ENCODE measurements around the gene PTPN23.

PTPN23 gene

DNA sequence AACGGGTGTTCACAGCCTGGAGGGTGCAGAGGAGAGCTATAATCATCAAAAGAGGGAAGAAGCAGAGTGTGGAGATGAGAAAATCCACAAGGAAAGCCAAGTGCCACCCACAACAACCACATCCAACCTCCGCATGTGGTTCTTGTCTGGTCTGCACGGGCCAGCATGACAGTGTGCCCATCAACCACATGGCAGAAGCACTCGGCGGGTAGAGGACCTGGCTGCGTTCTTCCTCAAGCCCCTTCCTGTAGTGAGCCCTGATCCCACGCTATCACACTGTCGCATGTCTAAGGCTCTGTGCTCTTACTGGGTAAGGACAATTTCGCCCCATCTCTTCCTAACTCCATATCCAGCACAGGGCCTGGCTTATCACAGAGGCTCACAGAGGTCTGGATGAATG is 41.9 kb downstream of the PTPN23 start:
- TF ChIP-seq, protein P1, sequence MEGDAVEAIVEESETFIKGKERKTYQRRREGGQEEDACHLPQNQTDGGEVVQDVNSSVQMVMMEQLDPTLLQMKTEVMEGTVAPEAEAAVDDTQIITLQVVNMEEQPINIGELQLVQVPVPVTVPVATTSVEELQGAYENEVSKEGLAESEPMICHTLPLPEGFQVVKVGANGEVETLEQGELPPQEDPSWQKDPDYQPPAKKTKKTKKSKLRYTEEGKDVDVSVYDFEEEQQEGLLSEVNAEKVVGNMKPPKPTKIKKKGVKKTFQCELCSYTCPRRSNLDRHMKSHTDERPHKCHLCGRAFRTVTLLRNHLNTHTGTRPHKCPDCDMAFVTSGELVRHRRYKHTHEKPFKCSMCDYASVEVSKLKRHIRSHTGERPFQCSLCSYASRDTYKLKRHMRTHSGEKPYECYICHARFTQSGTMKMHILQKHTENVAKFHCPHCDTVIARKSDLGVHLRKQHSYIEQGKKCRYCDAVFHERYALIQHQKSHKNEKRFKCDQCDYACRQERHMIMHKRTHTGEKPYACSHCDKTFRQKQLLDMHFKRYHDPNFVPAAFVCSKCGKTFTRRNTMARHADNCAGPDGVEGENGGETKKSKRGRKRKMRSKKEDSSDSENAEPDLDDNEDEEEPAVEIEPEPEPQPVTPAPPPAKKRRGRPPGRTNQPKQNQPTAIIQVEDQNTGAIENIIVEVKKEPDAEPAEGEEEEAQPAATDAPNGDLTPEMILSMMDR (conservative IDR thresholded peaks at IDR 0.05; ENCODE audit: control insufficient read depth, insufficient read depth, low read depth, low read length) = no peak
- DNase-seq (ENCODE audit: low read depth) = no peak
- no peak overlapping the region for H3K4me3 ChIP-seq (ENCODE audit: control insufficient read depth, low read depth, low read length)

DNA sequence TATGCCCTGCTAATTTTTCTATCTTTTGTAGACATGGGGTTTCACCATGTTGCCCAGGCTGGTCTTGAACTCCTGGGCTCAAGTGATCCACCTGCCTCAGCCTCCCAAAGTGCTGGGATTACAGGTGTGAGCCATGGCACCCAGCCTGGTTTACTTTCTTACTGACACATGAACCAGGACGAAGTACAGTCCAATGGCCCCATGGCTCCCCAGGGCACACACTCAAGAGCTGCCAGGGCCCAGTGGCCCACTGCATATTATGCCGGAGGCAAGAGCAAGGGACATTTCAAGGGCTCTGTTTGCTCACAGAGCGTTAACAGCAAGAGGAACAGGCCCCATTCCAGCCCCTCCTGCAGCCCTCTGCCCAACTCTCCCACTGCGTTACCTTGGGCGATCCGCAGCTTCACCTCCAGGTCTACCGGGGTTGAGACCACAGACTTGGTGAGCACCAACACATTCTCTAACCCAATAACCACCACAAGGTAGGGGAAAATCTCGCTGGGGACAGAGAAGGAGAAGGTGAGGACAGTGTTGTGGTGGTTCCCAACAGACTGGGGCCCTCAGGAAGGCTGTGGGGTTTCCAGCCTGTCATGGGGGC is 42.8 kb downstream of the PTPN23 start:
- TF ChIP-seq, protein P1 (conservative IDR thresholded peaks at IDR 0.05; ENCODE audit: control insufficient read depth, insufficient read depth, low read depth, low read length) = no peak
- no peak for DNase-seq (ENCODE audit: low read depth)
- H3K4me3 ChIP-seq (ENCODE audit: control insufficient read depth, low read depth, low read length) = no peak overlapping the region

- DNase-seq (ENCODE audit: low read depth) = no peak
- no peak overlapping the region for H3K4me3 ChIP-seq (ENCODE audit: control insufficient read depth, low read depth, low read length)
- TF ChIP-seq, protein P1 (conservative IDR thresholded peaks at IDR 0.05; ENCODE audit: control insufficient read depth, insufficient read depth, low read depth, low read length) = no peak
Measured at GRCh38 chr3:47424434-47425382, 43.9 kb downstream of the PTPN23 start.

- TF ChIP-seq, protein P1 (conservative IDR thresholded peaks at IDR 0.05; ENCODE audit: control insufficient read depth, insufficient read depth, low read depth, low read length) = no peak
- no peak overlapping the region for H3K4me3 ChIP-seq (ENCODE audit: control insufficient read depth, low read depth, low read length)
- DNase-seq (ENCODE audit: low read depth) = no peak
Measured at GRCh38 chr3:47425383-47425778, 44.6 kb downstream of the PTPN23 start.

DNA sequence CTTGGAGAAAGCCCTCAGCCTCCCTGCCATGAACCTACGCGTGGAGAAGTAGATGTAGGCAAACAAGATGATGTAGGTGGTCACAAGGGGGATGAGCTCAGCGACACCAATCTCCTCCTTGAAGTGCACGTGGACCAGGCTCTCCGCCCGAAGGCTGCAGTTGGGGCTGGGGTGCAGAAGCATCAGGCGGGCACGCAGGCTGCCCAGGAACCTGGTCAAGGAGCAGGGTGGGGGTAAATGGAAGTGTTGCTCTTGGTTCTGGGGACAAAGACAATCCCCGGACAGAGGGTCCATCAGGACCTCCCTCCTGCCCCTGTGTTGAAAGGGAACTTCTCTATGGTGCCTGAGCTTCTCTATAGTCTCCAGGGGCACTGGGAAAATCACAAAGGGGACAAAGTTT is 45.1 kb downstream of the PTPN23 start:
- H3K4me3 ChIP-seq (ENCODE audit: control insufficient read depth, low read depth, low read length) = no peak overlapping the region
- TF ChIP-seq, protein P1 (conservative IDR thresholded peaks at IDR 0.05; ENCODE audit: control insufficient read depth, insufficient read depth, low read depth, low read length) = no peak
- DNase-seq (ENCODE audit: low read depth) = no peak

DNA sequence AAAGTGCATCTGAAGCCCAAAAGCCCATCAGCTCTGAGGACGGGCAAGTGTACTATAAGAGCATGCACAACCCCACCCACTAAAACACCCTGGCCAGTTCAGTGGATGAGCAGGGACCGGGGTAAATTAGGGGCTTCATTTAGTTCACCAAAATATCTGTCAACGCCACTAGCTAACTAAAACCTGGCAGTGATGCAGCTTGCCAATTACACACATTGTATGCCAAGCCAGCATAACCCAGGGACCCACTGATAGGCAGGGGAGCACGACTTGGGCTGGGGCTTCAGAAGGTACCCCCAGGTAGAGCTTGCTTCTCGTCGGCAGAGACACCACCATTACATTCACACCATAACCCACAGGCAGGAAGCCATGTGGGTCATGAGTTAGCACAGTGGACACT is 47.0 kb downstream of the PTPN23 start:
- H3K4me3 ChIP-seq (ENCODE audit: control insufficient read depth, low read depth, low read length) = no peak overlapping the region
- TF ChIP-seq, protein P1 (conservative IDR thresholded peaks at IDR 0.05; ENCODE audit: control insufficient read depth, insufficient read depth, low read depth, low read length) = no peak
- no peak for DNase-seq (ENCODE audit: low read depth)

Measured in fibroblast of mammary gland (primary cell).